ENCODE measurements around the gene OGA. TPM values are rescaled to one million over a fixed set of nuclear protein-coding genes. Genes with fewer than 3 reads are reported as not detected.

OGA gene
- total RNA-seq, 1 donor from 2014 or later, result 96.4 TPM

GRCh38 chr10:101772017-101772894, 46.0 kb downstream of the OGA start:
- TF ChIP-seq CTCF (IDR thresholded peaks at IDR 0.05; ENCODE audit: insufficient read depth, low read length, severe bottlenecking), result no peak
- H3K27me3 ChIP-seq (ENCODE audit: control insufficient read depth, insufficient read depth, low read length), result peaks cover 47% of the 10 kb centered on the region
- DNase-seq (ENCODE audit: low read depth) (no peak), FAIRE-seq (no peak)
- no peak overlapping the region for H3K4me3 ChIP-seq (ENCODE audit: low read depth, low read length)
- H3K36me3 ChIP-seq (ENCODE audit: control insufficient read depth, insufficient read depth, low read length), result no peaks in the 10 kb centered on the region

- H3K27me3 ChIP-seq (ENCODE audit: control insufficient read depth, insufficient read depth, low read length), result peaks cover 43% of the 10 kb centered on the region
- H3K4me3 ChIP-seq (ENCODE audit: low read depth, low read length), result no peak overlapping the region
- no peak for DNase-seq (ENCODE audit: low read depth)
- no peak for TF ChIP-seq CTCF (IDR thresholded peaks at IDR 0.05; ENCODE audit: insufficient read depth, low read length, severe bottlenecking)
- no peak for FAIRE-seq
- no peaks in the 10 kb centered on the region for H3K36me3 ChIP-seq (ENCODE audit: control insufficient read depth, insufficient read depth, low read length)
Observed at GRCh38 chr10:101771380-101771779, 46.9 kb downstream of the OGA start.

- FAIRE-seq (no peak), DNase-seq (ENCODE audit: low read depth) (no peak)
- no peaks in the 10 kb centered on the region for H3K36me3 ChIP-seq (ENCODE audit: control insufficient read depth, insufficient read depth, low read length)
- TF ChIP-seq CTCF (IDR thresholded peaks at IDR 0.05; ENCODE audit: insufficient read depth, low read length, severe bottlenecking), result no peak
- H3K4me3 ChIP-seq (ENCODE audit: low read depth, low read length), result no peak overlapping the region
- H3K27me3 ChIP-seq (ENCODE audit: control insufficient read depth, insufficient read depth, low read length), result peaks cover 42% of the 10 kb centered on the region
Observed at GRCh38 chr10:101770331-101771215, 47.7 kb downstream of the OGA start.

- H3K4me3 ChIP-seq (ENCODE audit: low read depth, low read length), result no peak overlapping the region
- DNase-seq (ENCODE audit: low read depth) (no peak), FAIRE-seq (no peak)
- no peaks in the 10 kb centered on the region for H3K36me3 ChIP-seq (ENCODE audit: control insufficient read depth, insufficient read depth, low read length)
- peaks cover 34% of the 10 kb centered on the region for H3K27me3 ChIP-seq (ENCODE audit: control insufficient read depth, insufficient read depth, low read length)
- TF ChIP-seq CTCF (IDR thresholded peaks at IDR 0.05; ENCODE audit: insufficient read depth, low read length, severe bottlenecking), result no peak
Observed at GRCh38 chr10:101769541-101770180, 48.6 kb downstream of the OGA start.

- no peak overlapping the region for H3K4me3 ChIP-seq (ENCODE audit: low read depth, low read length)
- TF ChIP-seq CTCF (IDR thresholded peaks at IDR 0.05; ENCODE audit: insufficient read depth, low read length, severe bottlenecking), result no peak
- FAIRE-seq, result no peak
- no peaks in the 10 kb centered on the region for H3K36me3 ChIP-seq (ENCODE audit: control insufficient read depth, insufficient read depth, low read length)
- H3K27me3 ChIP-seq (ENCODE audit: control insufficient read depth, insufficient read depth, low read length), result peaks cover 27% of the 10 kb centered on the region
- no peak for DNase-seq (ENCODE audit: low read depth)
Observed at GRCh38 chr10:101768791-101769170, 49.5 kb downstream of the OGA start.
